ENCODE measurements around the gene MAP4K4.
"Not testable (repeated sequence)": the region's sequence is repeated elsewhere in the genome, so short reads cannot be mapped to it uniquely, and the experiment has no call there.

MAP4K4 gene

DNA sequence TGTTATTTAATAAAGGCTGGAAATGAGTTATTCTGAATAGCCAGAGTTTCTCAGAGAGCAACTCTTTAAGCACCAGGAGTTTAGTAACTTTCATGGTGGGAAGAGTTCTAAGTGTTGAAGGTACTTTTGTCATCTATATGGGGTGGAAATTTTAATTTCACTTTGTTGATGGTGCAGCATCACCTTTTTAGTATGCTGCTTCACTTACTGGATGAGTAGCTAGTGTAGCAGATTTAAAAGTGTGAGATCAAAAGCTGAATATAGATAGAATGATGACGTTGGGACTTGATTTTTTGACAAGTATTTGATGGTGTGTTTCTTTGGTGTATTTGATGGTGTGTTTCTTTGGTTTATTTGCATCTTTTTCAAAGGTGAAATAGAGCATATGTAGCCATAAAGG lies 47.3 kb downstream of the MAP4K4 start:
- no peak for DNase-seq (ENCODE audit: low read depth)

DNA sequence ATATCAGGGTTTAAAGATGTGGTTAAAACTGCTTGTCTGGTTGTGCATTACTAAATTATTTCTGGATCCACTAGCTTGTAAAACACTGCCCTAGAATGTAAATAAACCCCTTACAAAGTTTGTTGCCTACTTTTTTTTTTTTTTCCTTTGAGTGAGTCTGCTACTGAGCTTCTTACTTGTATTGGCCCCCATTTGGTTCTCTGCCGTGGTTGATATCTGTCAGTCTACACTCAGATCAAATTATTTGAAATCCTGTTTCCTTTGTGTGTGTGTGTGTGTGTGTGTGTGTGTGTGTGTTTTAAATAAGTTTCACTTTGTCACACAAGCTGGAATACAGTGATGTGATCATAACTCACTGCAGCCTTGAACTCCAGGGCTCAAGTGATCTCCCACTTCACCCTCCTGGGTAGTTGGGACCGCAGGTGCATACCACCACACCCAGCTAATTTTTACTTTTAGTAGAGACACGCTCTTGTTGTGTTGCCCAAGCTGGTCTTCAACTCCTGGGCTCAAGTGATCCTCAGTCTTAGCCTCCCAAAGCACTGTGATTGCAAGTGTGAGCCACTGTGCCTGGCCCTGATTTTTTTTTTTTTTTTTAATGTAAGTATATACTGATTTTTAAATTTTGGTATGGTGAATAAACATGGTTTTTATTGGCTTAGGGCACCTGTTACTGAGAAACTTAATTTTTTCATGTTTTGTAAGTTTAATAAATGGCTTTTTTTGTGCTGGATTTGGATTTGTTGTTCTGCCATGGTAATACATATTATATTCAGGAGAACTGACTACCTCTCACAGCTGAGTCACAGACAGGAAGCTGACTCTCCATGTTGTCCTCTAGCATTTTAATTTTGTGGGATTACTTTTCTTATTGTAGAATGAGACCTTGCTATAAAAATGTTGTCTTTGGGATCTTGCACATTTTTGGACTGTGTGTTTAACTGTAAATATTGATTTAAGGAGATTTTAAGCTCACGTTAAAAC lies 48.5 kb downstream of the MAP4K4 start:
- DNase-seq (ENCODE audit: low read depth) = peak; percentile 84

DNA sequence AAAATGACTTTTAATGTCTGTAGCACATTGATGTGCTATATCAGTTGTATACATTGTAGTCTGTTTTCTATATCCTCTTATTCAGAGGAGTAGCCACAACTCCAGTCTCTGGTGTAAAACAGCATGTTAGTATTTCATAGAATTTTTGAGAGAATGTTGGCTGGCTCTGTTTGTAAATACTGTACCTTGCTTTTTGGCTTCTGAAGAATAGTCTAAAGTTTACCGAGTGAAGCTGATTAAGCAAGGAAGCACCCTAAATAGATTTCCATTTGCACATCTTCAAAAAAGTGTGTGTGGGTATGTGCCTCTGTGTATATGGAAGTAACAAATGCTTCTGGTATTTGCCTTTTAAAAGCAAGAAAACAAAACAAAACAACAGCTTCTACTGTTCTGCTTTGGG lies 50.5 kb downstream of the MAP4K4 start:
- DNase-seq (ENCODE audit: low read depth) = no peak

DNA sequence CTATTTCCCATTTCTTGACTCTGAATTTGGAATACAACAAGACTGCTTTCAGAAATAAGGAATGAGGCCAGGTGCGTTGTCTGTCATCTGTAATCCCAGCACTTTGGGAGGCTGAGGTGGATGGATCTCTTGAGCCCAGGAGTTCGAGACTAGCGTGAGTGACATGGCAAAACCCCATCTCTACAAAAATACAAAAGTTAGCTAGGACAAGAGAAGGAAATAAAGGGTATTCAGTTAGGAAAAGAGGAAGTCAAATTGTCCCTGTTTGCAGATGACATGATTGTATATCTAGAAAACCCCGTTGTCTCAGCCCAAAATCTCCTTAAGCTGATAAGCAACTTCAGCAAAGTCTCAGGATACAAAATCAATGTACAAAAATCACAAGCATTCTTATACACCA lies 51.0 kb downstream of the MAP4K4 start:
- DNase-seq (ENCODE audit: low read depth) = not testable (repeated sequence)

DNA sequence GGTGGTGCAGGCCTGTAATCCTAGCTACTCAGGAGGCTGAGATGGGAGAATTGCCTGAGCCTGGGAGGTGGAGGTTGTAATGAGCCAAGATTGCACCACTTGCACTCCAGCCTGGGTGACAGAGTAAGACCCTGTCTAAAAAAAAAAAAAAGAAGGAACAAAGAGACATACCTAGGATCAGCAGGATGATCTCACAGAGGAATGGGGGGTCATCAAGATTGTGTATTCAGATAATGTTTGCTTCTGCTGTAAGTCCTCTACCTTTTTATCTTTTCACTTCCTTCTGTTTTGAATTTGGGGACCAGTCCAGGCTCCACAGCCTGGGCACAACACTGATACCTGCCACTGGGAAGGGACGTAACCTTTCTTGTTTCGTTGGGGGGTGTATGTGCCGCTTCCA lies 53.2 kb downstream of the MAP4K4 start:
- DNase-seq (ENCODE audit: low read depth) = no peak

DNA sequence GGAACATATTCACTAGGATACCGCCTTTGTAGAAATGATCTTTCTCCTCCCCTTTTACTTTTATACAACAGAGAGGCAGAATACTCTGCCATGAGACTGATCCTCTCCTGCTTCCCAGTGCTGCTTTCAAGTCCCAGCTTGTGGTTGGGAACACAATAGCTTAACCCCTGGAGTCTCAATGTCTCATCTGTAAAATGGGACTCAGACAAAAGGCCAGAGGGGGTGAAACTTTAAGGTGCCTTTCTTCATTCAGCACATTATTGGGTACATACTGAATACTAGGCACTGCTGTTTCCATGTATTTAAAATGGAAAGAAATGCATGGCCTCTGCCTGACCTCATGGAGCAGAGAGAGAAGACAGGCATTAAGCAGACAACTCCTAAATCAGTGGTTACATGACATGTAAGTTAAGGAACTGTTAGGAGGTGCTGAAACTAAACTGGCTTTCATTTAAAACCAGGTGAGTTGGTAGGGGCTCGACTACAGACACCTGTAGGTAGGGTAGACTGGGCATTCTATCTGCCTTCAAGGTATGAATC lies 53.8 kb downstream of the MAP4K4 start:
- no peak for DNase-seq (ENCODE audit: low read depth)

DNA sequence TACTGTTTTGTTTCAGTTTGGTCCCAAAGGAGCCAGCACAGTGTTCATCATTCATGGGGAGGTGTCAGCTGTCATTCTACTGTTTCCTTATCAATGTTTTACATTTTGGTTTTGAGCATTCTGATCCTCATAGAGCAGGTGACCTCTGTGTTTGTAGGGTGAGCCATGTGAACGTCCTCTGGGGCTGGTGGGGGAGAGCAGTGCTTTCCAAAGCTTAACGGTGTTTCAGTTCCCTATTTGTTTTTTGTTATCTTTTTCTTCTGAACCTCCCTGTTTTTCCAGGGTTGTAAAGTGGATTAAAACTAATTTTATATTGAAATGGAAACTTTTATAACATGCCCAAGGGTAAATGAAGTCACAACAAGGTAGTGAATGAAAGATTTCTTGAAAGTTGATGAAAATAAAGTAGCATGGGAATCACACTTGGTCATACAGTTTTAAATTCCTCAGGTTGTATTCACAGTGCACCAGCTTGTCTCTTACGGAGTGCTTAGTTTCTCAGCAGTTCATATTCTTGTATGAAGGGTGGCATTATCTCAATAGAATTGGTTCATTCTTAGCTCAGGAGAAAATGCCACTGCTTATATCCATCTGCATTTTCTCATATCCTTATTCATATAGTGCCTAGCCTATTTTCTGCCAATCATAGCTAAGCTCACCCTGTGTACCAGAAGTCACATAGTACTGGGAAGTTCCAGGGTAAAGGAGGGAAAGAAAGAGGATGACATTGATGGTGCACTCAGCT lies 54.5 kb downstream of the MAP4K4 start:
- no peak for DNase-seq (ENCODE audit: low read depth)

DNA sequence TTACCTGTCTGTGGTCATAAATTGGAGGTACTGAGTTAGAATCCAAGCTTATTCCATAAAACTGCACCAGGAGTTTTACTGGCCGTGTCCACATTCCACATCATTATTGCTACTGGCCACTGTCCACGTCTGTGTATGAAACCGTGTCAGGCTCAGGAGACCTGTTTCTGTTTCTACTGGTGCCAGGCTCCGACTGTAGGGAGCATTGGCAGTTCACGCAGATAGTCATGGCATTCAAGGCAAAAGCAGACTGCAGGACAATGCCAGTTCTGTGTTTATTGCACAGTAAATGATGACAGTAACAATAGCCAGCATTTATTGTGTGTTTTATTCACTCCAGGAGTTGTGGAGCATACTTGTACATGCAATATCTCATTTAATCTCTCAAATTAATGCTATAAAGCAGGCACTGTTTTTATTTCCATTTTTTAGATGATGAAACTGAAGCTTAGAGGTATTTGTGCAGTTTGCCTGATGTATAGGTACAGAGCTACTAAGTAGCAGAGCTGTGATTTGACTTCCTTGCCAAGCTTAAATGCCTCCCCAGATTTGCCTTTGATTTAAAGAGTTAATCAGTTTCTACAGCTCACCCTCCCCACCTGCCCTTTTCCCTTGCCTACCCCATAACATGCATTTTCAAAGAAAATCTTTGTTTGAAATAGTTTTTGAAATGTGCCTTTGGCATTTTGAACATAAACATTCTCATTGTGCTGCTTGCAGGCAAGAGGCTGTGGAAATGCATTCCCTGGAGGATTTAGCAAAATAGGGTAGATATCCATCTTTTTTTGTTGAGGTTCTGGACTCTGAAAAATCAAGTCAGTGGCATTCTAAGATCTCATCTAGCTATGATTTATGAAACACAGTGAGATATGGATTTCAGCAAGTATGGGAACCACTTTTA lies 55.5 kb downstream of the MAP4K4 start:
- DNase-seq (ENCODE audit: low read depth) = peak; percentile 50

DNA sequence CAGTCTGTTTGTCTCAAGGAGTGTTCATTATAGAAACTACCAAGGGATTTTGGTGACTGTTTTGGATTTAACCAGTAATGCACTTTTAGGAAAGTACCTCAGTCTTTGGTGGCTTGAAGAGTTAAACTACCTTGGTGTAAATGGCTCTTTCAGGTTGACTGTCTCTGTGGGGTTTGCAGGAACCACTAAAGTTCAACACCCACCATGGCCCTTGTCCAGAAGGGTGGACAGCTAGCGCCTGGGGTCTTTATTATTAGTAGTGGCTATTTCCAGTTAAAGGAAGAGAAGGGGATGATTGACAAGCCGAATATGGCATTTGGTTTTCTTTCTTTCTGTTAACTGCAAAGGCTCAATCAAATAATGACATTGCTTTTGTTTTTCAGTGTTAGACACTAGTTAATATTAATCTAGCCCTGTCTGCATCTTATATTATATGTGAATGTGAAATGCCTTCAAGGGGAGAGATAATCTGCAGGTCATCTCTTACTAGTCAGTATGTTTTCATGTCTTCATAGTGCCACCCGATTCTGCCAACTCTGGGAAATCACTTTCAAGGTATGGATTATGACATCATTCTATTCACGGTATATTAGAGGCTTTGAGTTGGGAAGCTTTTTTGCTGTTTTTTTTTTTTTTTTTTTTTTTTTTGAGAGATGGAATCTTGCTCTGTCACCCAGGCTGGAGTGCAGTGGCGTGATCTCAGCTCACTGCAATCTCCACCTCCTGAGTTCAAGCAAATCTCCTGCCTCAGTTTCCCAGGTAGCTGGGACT lies 56.4 kb downstream of the MAP4K4 start:
- no peak for DNase-seq (ENCODE audit: low read depth)

DNA sequence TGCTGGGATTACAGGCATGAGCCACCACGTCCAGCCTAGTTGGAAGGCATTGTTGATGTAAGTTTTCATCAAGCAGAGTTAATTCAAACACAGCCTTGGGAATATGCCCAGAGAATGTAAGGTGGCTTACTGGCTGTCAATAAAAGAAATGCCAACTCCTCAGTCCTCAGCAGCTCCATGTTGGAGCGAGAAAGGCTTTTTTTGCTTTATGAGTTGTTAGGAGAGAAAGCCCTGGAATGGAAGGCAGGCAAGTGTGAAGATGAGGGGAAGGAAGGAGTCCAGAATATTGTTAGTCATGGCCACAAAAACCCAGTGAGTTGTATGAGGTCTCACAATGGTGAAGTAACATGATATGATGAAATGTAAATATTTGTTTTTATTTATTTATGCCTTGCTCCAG lies 57.1 kb downstream of the MAP4K4 start:
- peak; percentile 62 for DNase-seq (ENCODE audit: low read depth)

DNA sequence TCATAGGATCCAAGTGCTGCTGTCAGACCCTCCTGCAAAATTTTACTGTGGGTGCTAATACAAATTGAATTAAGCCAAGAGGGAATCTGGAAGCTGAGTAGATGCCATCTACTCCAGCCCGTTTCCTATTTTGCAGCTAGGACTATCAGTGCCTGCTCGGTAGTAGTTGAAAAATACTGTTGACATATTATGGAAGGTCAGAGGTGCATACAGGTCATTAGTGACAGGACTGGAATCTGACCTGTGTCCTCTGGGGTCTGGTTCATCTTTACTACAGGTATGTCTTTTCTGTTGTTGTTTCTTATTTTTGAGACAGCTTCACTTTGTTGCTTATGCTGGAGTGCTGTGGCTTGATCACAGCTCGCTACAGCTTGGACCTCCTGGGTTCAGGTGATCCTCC lies 58.8 kb downstream of the MAP4K4 start:
- no peak for DNase-seq (ENCODE audit: low read depth)

DNA sequence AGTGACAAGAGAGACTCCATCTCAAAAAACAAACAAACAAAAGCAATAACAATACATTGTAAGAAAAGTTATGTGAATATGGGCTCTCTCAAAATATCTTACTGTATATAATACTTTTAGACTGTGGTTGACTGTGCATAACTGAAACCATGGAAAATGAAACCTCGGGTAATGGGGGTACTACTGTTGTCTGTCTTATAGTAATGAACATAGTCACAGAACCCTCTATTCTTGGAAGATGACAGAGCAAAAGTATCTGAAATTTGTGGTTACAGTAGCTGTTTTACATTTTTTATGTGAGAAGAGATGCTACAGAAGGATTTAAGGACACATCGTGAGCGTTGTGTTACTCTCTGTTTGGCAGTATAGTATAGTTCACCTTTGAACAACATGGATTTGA lies 60.5 kb downstream of the MAP4K4 start:
- DNase-seq (ENCODE audit: low read depth) = peak; percentile 48

DNA sequence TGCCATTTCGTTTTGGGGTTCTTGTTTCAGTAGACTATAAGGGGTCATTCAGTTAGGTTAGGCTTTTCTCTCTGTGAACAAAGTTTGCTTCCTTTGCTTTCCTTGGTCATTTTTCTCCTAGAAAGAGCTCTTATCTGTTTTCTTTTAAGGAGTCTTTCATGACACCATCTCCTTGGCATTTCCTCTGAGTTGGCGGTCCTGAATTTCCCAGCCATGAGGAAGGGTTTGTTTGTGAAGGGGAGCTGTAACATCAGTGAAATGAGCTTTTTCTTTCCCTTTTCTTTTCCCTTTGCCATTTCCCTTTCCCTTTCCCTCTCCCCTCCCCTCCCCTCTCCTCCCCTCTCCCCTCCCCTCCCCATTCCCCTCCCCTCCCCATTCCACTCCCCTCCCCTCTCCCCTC lies 61.7 kb downstream of the MAP4K4 start:
- DNase-seq (ENCODE audit: low read depth) = peak; percentile 97

DNA sequence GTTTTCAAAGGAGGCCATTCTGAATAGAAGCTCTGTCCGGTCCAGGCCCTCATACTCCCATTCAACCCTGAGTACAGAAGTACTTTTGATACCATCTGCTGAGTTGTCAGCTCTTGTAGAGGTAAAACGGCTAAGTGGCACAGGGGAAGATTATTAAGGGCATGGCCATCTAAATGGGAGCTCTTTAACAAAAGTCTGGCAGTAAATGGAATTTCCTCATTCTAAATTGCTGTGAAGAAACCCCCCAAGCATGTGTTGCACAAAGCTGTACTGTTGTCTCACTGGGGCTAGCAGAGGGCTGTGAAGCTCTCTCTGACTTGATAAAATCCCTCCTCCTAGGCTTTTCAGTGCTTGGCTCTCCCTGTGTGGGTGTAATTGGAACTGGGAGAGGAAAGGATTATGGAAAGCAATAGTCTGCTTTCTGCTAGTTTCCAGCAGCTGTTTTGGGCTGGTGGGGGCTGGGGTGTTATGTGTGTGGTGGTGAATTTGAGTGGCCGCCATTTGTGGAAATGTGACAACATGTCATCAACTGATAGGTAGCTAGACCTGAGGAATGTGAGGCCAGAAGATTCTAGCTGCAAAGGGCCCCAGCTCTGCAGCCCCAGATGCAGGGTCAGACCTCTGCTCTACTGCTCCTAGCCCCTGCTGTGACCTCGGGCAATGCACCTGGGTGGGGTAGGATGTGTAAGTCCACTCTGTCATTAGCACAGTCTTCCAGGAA lies 65.1 kb downstream of the MAP4K4 start:
- no peak for DNase-seq (ENCODE audit: low read depth)

DNA sequence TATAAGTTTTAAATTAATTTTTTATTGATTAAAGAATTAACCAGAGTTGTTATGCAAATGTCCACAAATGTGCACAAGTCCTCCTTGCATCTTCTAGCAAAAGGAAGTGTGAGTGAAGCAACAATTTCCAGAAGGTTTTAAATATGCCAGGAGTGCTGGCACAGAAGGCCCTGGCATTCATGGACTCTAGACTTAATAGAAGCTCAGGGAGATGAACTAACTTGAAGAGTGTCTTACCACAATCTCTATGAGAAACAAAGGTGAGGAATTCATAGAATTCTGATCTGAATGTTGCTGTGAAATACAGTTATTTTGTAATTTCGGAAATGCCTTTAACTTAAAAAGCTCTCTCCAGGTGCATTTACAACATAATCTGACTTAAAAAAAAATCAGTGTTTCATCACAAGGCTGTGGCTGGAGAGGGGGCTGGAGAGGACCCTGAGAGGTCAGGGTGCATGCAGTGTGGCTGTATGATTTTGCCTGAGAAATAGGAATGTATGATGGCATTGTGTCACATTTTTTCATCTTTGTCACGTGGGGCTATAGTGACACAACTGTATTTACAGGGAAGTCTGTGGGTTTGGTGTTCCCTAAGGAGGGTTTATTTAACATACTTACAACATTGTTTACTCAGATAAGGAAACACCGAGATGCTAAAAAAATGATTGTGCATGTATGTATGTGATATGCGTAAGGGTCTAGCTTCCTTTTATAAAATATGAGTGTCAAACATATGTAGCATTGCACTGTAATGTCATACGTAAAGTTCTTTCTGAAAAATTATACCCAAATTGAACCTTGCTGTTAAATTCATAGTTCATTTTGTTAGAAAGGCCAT lies 66.2 kb downstream of the MAP4K4 start:
- no peak for DNase-seq (ENCODE audit: low read depth)

DNA sequence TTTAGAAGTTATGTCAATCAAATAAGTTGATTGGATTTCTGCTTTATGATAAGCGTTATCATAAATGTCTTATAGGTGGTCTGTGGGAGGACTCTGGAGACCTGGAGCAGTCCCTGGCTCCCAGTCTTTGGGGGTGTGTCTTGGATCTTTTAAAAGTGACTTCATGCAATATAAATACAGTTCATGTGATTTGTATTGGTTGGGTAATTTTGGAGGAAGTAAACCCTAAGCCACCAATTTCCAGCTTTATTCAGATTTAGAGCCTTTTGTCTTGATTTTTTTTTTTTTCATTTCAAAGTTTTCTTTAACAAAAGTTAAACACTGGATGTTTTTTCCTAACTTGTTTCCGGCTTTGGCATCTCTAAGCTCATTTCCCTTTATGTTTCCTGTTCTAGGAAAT lies 68.8 kb downstream of the MAP4K4 start:
- DNase-seq (ENCODE audit: low read depth) = no peak

DNA sequence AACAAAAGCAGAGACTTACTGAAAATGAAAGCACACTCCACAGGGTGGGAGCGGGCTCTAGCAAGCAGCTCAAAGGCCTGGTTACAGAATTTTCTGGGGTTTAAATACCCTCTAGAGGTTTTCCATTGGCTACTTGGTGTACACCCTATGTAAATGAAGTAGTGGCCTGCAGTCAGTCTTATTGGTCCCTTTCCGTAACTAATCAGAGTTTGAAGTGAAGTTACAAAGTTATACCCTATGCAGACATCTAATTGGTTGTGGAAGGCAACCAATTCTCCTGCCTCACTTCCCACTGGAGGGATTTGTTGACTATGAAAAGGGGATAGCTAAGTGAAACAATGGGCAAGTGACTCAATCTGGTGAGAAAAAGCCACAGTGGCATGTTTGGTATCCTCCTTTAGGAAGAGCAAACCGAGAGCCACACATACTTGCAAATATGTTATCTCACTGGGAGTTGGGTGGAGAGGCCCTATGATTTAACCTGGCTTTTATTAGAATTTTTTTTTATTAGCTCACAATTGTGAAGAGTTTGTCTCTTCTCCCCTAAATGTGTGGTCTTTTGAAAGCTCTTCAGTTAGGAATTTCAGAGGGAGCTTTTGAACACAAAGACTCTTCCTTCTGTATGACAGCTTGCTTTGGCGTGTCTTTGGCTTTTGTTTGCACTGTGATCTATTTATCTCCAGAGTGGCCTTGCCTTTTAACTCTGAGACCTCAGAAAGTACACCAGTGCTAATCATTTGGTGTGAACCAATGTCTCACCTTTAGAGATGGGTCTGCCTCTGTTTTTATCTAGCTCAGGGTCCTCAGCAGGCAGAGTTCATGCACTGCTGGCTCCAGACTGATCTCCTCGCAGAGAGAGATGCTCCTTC lies 69.6 kb downstream of the MAP4K4 start:
- peak; percentile 95 for DNase-seq (ENCODE audit: low read depth)

DNA sequence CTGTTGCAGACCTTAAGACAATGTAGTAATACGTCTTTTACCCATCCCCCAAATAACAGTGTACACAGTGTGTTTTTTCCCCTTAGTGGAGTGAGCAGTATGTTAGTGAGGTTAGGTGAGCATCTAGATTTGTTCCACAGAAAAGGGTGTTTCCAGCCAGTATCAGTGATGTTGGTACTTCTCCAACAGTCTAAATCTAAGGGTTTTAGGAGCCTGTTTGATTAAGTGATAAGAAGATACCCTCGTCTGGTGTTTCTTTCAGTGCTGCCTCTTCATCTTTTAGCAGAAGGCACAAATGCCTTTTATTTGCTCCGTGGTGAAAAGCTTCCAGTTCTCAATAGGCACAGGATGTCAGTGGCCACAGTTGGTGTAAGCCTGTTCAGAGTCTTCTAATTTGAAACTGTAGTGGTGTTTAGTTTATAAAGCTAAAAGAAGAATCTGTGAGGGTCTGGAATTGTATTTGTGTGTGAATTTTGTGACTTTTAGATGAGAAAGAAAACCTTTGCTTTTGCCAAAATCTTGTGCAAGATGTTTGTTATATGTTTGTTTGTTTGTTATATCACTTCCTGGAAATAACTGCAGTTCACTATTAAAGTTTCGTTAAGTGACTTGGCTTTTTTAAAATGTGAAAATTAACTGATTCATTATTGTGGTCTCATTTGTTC lies 71.2 kb downstream of the MAP4K4 start:
- DNase-seq (ENCODE audit: low read depth) = no peak
